Upper lobe of left lung (tissue), 6 donors: ENCODE measurements around the gene TRIM59. TPM values are rescaled to one million over a fixed set of nuclear protein-coding genes. Genes with fewer than 3 reads are reported as not detected.

Experiments
- ATAC-seq, 2 donors: fragments of 200-7000 bp; cut with Tn5 transposase; one replicate each; pipeline ENCODE4 v1.9.1; 2022; ENCODE audit warnings: mild to moderate bottlenecking in 2 of 2, moderate library complexity in 2 of 2; ENCODE audit not compliant: low FRiP score in 2 of 2
- DNase-seq, 2 donors: peaks; one replicate each; pipeline ENCODE4 v3.0.0-alpha.2; 2019 to 2020
- H3K27ac ChIP-seq, 4 donors: fragments of 200-600 bp; sonication (generic); one replicate each; pipeline ENCODE4 v1.5.1; 2016 to 2019
- H3K27me3 ChIP-seq, 4 donors: fragments of 200-600 bp; sonication (generic); one replicate each; pipeline ENCODE4 v1.5.1; 2017 to 2019
- H3K36me3 ChIP-seq, 4 donors: fragments of 200-600 bp; sonication (generic); one replicate each; pipeline ENCODE4 v1.5.1; 2016 to 2019
- H3K4me1 ChIP-seq, 4 donors: fragments of 200-600 bp; sonication (generic); one replicate each; pipeline ENCODE4 v1.5.1; 2018 to 2019
- H3K4me3 ChIP-seq, 4 donors: fragments of 200-600 bp; sonication (generic); one replicate each; pipeline ENCODE4 v1.5.1; 2017 to 2019; ENCODE audit warnings: mild to moderate bottlenecking in 2 of 4, moderate library complexity in 1 of 4
- H3K9me3 ChIP-seq, 4 donors: fragments of 200-600 bp; sonication (generic); one replicate each; pipeline ENCODE4 v1.5.1; 2018 to 2019
- EP300 ChIP-seq, 4 donors: sonication (generic); formaldehyde crosslinking; IDR thresholded peaks; one replicate each; pipeline ENCODE4 v1.5.1; 2017; ENCODE audit warnings: antibody characterized with exemption in 4 of 4, control low read depth in 2 of 4
- POLR2A ChIP-seq, 4 donors: fragments of 450-650 bp; IDR thresholded peaks; one replicate each; pipeline ENCODE4 v1.5.1; 2016 to 2017; ENCODE audit warnings: antibody characterized with exemption in 4 of 4, mild to moderate bottlenecking in 2 of 4
- POLR2AphosphoS5 ChIP-seq, 2 donors: sonication (generic); formaldehyde crosslinking; IDR thresholded peaks; one replicate each; pipeline ENCODE4 v1.5.1; 2017; ENCODE audit warnings: antibody characterized with exemption in 2 of 2
- WGBS, 2 donors: methylation state at CpG; one replicate each; pipeline ENCODE4 v1.1.5; 2017 to 2018; 5-methylcytosine and 5-hydroxymethylcytosine counted together
- total RNA-seq, 6 donors: library from RNA; depleted of rRNA in 4 of 6; stranded (reverse); fragments of >200 nt in 4 of 6; gene quantifications; one replicate each; pipeline versions ENCODE4 v1.1.0 to v1.2.1, GENCODE V29; 2016 to 2021
- TF ChIP-seq, protein P1 (sequence below), 6 experiments: fragments of 450-650 bp in 4 of 6; fragments of 200-600 bp in 2 of 6; sonication (generic) in 2 of 6; IDR thresholded peaks; one replicate each; pipeline ENCODE4 v1.5.1; 2016 to 2019; ENCODE audit warnings: antibody characterized with exemption in 6 of 6
- donor health status: DM: no; HTN: no; CAD: no; lungs with moderate emphysema.
- donor health status: DM: no; HTN: yes; CAD: no; lungs with severe emphysema.

The TRIM59 gene
- total RNA-seq, 6 donors from 2014 or later = 1.6 to 7.1 (median 3.5) TPM

DNA sequence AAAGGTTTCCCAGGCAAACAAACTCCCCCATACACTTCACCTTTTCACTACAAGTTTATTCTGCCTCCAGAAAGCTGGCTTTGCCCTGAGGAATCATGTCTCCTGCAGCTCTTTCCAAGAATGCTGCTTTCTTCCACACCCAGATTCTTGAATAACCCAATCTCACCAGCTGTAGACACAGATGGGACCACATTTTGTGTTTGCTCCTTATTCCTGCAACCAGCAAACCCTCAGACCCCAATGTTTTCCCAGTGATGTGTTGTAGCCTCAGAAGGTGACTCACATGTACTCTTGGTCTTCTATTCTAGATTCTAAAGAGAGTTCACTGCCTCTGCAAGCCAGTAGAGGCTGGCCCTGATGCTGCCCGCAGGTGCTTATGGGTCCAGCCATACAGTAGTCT lies 23.6 kb upstream of the TRIM59 start:
- H3K27me3 ChIP-seq = no peaks in the 10 kb centered on the region
- peaks cover 0 to 15% (median 12%) of the 10 kb centered on the region in 4 donors for H3K9me3 ChIP-seq
- ATAC-seq (no peak), DNase-seq (no peak)
- TF ChIP-seq POLR2A (IDR thresholded peaks at IDR 0.05) = no peak
- no peak for TF ChIP-seq EP300 (IDR thresholded peaks at IDR 0.05)
- TF ChIP-seq, protein P1, sequence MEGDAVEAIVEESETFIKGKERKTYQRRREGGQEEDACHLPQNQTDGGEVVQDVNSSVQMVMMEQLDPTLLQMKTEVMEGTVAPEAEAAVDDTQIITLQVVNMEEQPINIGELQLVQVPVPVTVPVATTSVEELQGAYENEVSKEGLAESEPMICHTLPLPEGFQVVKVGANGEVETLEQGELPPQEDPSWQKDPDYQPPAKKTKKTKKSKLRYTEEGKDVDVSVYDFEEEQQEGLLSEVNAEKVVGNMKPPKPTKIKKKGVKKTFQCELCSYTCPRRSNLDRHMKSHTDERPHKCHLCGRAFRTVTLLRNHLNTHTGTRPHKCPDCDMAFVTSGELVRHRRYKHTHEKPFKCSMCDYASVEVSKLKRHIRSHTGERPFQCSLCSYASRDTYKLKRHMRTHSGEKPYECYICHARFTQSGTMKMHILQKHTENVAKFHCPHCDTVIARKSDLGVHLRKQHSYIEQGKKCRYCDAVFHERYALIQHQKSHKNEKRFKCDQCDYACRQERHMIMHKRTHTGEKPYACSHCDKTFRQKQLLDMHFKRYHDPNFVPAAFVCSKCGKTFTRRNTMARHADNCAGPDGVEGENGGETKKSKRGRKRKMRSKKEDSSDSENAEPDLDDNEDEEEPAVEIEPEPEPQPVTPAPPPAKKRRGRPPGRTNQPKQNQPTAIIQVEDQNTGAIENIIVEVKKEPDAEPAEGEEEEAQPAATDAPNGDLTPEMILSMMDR (IDR thresholded peaks at IDR 0.05) = no peak
- TF ChIP-seq POLR2AphosphoS5 (IDR thresholded peaks at IDR 0.05) = no peak
- H3K36me3 ChIP-seq = no peaks in the 10 kb centered on the region
- WGBS, 2 donors = 67 to 95% methylated on average over 1 of the region's 1 CpG
- H3K27ac ChIP-seq = no peak overlapping the region
- H3K4me1 ChIP-seq = no peaks in the 10 kb centered on the region
- H3K4me3 ChIP-seq = no peak overlapping the region

DNA sequence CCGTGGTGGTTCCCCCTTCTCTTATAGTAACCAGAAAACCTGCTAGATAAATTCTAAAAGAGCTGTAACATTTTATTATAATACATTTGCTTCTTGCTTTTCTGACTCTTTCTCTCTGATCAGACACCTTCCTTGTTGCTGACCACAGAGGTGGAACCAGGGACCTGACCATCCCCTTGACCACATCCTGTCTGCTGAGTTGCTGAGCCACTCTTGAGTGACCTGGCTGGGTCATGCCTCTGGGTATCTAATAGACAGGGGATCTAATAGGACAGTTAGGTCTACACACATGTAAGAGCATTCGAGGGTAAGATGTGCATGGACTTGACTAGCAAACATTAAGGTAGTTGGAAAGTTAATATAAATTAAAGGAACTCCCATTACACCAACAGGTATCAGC lies 22.8 kb upstream of the TRIM59 start:
- no peak for TF ChIP-seq POLR2A (IDR thresholded peaks at IDR 0.05)
- TF ChIP-seq POLR2AphosphoS5 (IDR thresholded peaks at IDR 0.05) = no peak
- ATAC-seq (no peak), DNase-seq (no peak)
- Histone ChIP-seq H3K36me3 (no peaks in the 10 kb centered on the region), H3K4me3 (no peak overlapping the region), H3K27ac (no peak overlapping the region), H3K27me3 (no peaks in the 10 kb centered on the region), H3K4me1 (no peaks in the 10 kb centered on the region), H3K9me3 (peaks cover 0 to 15% (median 12%) of the 10 kb centered on the region in 4 donors)
- 67 to 76% methylated on average over 2 of the region's 2 CpGs for WGBS, 2 donors

DNA sequence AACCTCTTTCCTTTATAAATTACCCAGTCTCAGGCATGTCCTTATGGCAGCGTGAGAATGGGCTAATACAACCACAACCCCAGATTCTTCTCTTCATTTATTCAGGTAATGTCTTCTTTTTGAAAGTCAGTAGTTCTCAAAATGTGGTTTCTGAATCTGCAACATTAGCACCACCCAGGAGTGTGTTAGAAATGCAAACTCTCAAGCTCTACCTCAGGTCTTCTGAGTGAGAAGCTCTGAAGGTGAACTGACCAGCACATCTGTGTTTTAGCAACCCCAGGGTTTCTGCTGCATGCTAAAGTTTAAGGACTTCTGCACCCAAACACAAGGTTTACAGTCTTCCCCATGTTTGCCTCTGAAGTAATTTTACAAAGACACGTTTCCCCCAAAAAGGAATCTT lies 22.3 kb upstream of the TRIM59 start:
- 84% methylated on average over 2 of the region's 2 CpGs for WGBS, 2 donors
- H3K36me3 ChIP-seq = no peaks in the 10 kb centered on the region
- peaks cover 0 to 15% (median 12%) of the 10 kb centered on the region in 4 donors for H3K9me3 ChIP-seq
- H3K27ac ChIP-seq = no peak overlapping the region
- H3K4me1 ChIP-seq = no peaks in the 10 kb centered on the region
- no peaks in the 10 kb centered on the region for H3K27me3 ChIP-seq
- ATAC-seq = no peak
- no peak overlapping the region for H3K4me3 ChIP-seq
- TF ChIP-seq EP300 (IDR thresholded peaks at IDR 0.05) = no peak
- TF ChIP-seq POLR2AphosphoS5 (IDR thresholded peaks at IDR 0.05) = no peak
- TF ChIP-seq, protein P1 (IDR thresholded peaks at IDR 0.05) = no peak
- TF ChIP-seq POLR2A (IDR thresholded peaks at IDR 0.05) = no peak
- no peak for DNase-seq

DNA sequence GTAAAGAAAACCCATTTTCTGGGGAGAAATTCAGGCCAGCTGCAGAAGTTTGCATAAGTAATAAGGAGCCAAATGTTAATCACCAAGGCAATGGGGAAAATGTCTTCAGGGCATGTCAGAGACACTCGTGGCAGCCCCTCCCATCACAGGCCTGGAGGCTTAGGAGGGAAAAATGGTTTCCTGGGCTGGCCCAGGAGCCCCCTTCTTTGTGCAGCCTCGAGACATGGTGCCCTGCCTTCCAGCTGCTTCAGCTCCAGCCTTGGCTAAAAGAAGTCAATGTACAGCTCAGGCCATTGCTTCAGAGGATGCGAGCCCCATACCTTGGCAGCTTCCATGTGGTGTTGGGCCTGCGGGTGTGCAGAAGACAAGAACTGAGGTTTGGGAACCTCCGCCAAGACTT lies 20.6 kb upstream of the TRIM59 start:
- Histone ChIP-seq H3K27me3 (no peaks in the 10 kb centered on the region), H3K9me3 (peaks cover 0 to 15% (median 12%) of the 10 kb centered on the region in 4 donors), H3K36me3 (no peaks in the 10 kb centered on the region), H3K4me3 (no peak overlapping the region), H3K4me1 (no peaks in the 10 kb centered on the region), H3K27ac (no peak overlapping the region)
- no peak for DNase-seq
- no peak for TF ChIP-seq POLR2AphosphoS5 (IDR thresholded peaks at IDR 0.05)
- TF ChIP-seq EP300 (IDR thresholded peaks at IDR 0.05) = no peak
- no peak for TF ChIP-seq POLR2A (IDR thresholded peaks at IDR 0.05)
- 84 to 93% methylated on average over 3 to 5 of the region's 5 CpGs for WGBS, 2 donors
- no peak for ATAC-seq

DNA sequence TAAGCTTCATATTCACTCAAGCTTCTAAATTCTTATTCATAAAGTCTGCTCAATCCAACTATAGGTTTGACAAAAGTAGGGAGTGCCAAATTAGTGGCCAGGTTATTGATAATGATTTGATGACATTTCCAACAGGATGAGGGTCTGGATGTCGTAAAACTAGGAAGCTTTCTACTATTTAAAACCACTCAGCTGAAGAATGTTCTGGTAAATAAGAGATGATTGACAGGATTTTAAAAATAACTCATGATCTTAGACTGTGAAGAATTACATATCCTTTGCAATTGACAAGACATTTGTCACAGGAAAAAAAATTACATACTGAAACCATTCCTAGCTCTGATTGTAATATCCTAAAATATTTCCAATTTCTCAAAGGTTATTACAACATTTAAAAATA lies 15.4 kb upstream of the TRIM59 start:
- Histone ChIP-seq H3K27ac (no peak overlapping the region), H3K27me3 (no peaks in the 10 kb centered on the region), H3K4me1 (no peaks in the 10 kb centered on the region), H3K9me3 (peaks cover 0 to 4% (median 1%) of the 10 kb centered on the region in 4 donors), H3K4me3 (no peak overlapping the region), H3K36me3 (no peaks in the 10 kb centered on the region)
- no peak for TF ChIP-seq POLR2AphosphoS5 (IDR thresholded peaks at IDR 0.05)
- TF ChIP-seq, protein P1 (IDR thresholded peaks at IDR 0.05) = no peak
- TF ChIP-seq POLR2A (IDR thresholded peaks at IDR 0.05) = no peak
- no peak for TF ChIP-seq EP300 (IDR thresholded peaks at IDR 0.05)
- WGBS, 2 donors = 57 to 78% methylated on average over 1 of the region's 1 CpG
- no peak for DNase-seq
- no peak for ATAC-seq

DNA sequence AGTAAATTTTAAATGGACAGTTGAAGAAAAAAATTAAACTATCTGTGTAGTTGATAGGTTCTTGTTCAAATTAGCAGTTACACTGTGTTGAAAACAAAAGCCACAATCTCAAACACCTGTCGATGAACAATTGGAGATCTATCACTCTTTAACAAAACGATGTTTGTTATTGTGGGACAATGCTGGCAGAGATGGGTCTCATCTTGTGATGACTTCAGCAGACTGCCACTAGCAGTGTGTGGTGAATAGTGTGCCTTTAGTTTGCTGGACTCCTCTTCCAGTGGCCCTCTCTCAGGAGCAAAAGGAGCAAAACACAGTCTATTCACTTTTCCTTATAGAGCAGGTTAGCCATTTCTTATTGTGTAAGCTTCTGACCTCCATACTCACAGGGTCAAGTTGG lies 14.7 kb upstream of the TRIM59 start:
- Histone ChIP-seq H3K4me1 (no peaks in the 10 kb centered on the region), H3K4me3 (no peak overlapping the region), H3K27ac (no peak overlapping the region), H3K36me3 (no peaks in the 10 kb centered on the region), H3K9me3 (no peaks in the 10 kb centered on the region), H3K27me3 (no peaks in the 10 kb centered on the region)
- DNase-seq = no peak
- WGBS, 2 donors = 77 to 84% methylated on average over 2 of the region's 2 CpGs
- ATAC-seq = no peak
- TF ChIP-seq POLR2AphosphoS5 (IDR thresholded peaks at IDR 0.05) (no peak), POLR2A (IDR thresholded peaks at IDR 0.05) (no peak), EP300 (IDR thresholded peaks at IDR 0.05) (no peak)
- TF ChIP-seq, protein P1 (IDR thresholded peaks at IDR 0.05) = no peak
